Loucy (cell line): ENCODE measurements around the gene BOLA3.

Experiments used
- CTCF ChIP-seq: fragments of 200-600 bp; sonication (generic); conservative IDR thresholded peaks from 2 replicates; pipeline ENCODE4 v1.5.1; 2014; ENCODE audit warnings: mild to moderate bottlenecking, antibody characterized with exemption, low read length
- EZH2phosphoT487 ChIP-seq: fragments of 200-600 bp; IDR thresholded peaks from 2 replicates; pipeline ENCODE4 v1.6.1; 2018; ENCODE audit warnings: antibody characterized with exemption, mild to moderate bottlenecking, moderate library complexity, borderline replicate concordance

GRCh38 chr2:74183878-74184277 is 36.2 kb upstream of the BOLA3 start:
- TF ChIP-seq CTCF (no peak), EZH2phosphoT487 (no peak)
